ENCODE measurements around the gene DDX3X. TPM values are rescaled to one million over a fixed set of nuclear protein-coding genes. Genes with fewer than 3 reads are reported as not detected.
A peak's percentile ranks its signal among the peaks of the same experiment; 100 is the strongest.
"Not testable (repeated sequence)": the region's sequence is repeated elsewhere in the genome, so short reads cannot be mapped to it uniquely, and the experiment has no call there.

DDX3X gene
- polyA plus RNA-seq (83.2 to 127 TPM (median 98.1 TPM) in 3 replicates), polyA minus RNA-seq (58.7 to 160 TPM (median 143 TPM) in 3 replicates)
- 557 TPM for polyA plus RNA-seq (2011; ENCODE audit: low read depth)
- polyA plus RNA-seq (2011; cell fraction: cytosol; rRNA removed) = 54.7 and 75.1 TPM in 2 replicates
- polyA plus RNA-seq (2011; cell fraction: nucleus; rRNA removed) = 95.3 and 148 TPM in 2 replicates
- polyA plus RNA-seq (2012; ENCODE audit: low replicate concordance) = 149 and 182 TPM in 2 replicates
- polyA minus RNA-seq (2011; cell fraction: cytosol; rRNA and poly(A)+ RNA removed) = 88.8 TPM
- polyA minus RNA-seq (2011; cell fraction: nucleus; rRNA and poly(A)+ RNA removed) = 134 and 234 TPM in 2 replicates

DNA sequence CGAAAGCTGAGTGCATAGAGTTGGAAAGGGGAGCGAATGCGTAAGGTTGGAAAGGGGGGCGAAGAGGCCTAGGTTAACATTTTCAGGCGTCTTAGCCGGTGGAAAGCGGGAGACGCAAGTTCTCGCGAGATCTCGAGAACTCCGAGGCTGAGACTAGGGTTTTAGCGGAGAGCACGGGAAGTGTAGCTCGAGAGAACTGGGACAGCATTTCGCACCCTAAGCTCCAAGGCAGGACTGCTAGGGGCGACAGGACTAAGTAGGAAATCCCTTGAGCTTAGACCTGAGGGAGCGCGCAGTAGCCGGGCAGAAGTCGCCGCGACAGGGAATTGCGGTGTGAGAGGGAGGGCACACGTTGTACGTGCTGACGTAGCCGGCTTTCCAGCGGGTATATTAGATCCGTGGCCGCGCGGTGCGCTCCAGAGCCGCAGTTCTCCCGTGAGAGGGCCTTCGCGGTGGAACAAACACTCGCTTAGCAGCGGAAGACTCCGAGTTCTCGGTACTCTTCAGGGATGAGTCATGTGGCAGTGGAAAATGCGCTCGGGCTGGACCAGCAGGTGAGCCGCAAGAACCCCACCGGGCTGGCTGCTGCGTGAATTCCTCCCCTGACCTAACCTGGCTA lies at the start of gene DDX3X:
DDX3X (plus strand) TSS at position 419 of the 619 bp plus-strand sequence; CDS start at position 510, 91 bp downstream.
- dilution Hi-C loops (cut with MboI; ENCODE audit: extremely low pct_ligation_motif_present, low sequenced_read_pairs) = no loop called here
- TF ChIP-seq, protein P1, sequence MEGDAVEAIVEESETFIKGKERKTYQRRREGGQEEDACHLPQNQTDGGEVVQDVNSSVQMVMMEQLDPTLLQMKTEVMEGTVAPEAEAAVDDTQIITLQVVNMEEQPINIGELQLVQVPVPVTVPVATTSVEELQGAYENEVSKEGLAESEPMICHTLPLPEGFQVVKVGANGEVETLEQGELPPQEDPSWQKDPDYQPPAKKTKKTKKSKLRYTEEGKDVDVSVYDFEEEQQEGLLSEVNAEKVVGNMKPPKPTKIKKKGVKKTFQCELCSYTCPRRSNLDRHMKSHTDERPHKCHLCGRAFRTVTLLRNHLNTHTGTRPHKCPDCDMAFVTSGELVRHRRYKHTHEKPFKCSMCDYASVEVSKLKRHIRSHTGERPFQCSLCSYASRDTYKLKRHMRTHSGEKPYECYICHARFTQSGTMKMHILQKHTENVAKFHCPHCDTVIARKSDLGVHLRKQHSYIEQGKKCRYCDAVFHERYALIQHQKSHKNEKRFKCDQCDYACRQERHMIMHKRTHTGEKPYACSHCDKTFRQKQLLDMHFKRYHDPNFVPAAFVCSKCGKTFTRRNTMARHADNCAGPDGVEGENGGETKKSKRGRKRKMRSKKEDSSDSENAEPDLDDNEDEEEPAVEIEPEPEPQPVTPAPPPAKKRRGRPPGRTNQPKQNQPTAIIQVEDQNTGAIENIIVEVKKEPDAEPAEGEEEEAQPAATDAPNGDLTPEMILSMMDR (optimal IDR thresholded peaks at IDR 0.05 in 1 of 3, IDR thresholded peaks at IDR 0.05 in 1 of 3, conservative IDR thresholded peaks at IDR 0.05 in 1 of 3; ENCODE audit: extremely low read depth in 1 of 3, insufficient read depth in 2 of 3, low read length in 3 of 3) = peak; percentile 24 to 51 (median 41)
- TF ChIP-seq EZH2 (IDR thresholded peaks at IDR 0.05; ENCODE audit: low read length) = no peak
- Histone ChIP-seq H3K4me1 (ENCODE audit: control insufficient read depth, extremely low read depth, insufficient read depth, low read length) (peaks cover 33% of the 10 kb centered on the region), H3K9me3 (ENCODE audit: control insufficient read depth, low read depth, low read length) (no peaks in the 10 kb centered on the region), H3K27ac (ENCODE audit: control insufficient read depth, insufficient read depth, low read length) (peak within 1 kb of the TSS; percentile 100), H2AFZ (ENCODE audit: control insufficient read depth, low read length) (peak within 1 kb of the TSS; percentile 99), H3K79me2 (ENCODE audit: control insufficient read depth, insufficient read depth, low read length) (peaks cover 49% of the 10 kb centered on the region), H3K9ac (ENCODE audit: control insufficient read depth, extremely low read depth, insufficient read depth, low read length) (peak within 1 kb of the TSS; percentile 100), H3K36me3 (ENCODE audit: control insufficient read depth in 2 of 2, extremely low read depth in 1 of 2, insufficient read depth in 2 of 2, low read length in 2 of 2) (peaks cover under 1 to 10% of the 10 kb centered on the region in 2 experiments), H3K4me3 (ENCODE audit: control insufficient read depth in 2 of 3, extremely low read depth in 1 of 3, insufficient read depth in 2 of 3, low read depth in 1 of 3, low read length in 3 of 3) (peak within 1 kb of the TSS; percentile 87 to 99 (median 99)), H4K20me1 (ENCODE audit: control insufficient read depth, extremely low read depth, insufficient read depth, low read length) (peaks cover 36% of the 10 kb centered on the region), H3K4me2 (ENCODE audit: control insufficient read depth, extremely low read depth, insufficient read depth, low read depth, low read length) (peak within 1 kb of the TSS; percentile 89), H3K27me3 (ENCODE audit: control insufficient read depth, extremely low read depth, insufficient read depth, low read length) (no peaks in the 10 kb centered on the region), H3K9me1 (ENCODE audit: control insufficient read depth, extremely low read depth, insufficient read depth, low read length) (no peaks in the 10 kb centered on the region)
- FAIRE-seq (peak; percentile 82), DNase-seq (ENCODE audit: low read depth, low spot score) (no peak)

DNA sequence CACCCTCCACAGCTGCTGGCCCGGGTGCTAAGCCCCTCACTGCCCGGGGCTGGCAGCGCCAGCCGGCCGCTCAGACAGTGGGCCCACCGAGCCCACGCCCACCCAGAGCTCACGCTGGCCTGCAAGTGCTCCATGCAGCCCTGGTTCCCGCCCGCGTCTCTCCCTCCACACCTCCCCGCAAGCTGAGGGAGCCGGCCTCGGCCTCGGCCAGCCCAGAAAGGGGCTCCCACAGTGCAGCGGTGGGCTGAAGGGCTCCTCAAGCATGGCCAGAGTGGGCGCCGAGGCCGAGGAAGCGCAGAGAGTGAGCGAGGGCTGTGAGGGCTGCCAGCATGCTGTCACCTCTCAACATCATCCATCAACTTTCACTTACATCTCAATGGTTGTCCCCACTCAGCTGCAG lies 48.0 kb upstream of the DDX3X start:
- H3K9ac ChIP-seq (ENCODE audit: control insufficient read depth, extremely low read depth, insufficient read depth, low read length); H3K27ac ChIP-seq (ENCODE audit: control insufficient read depth, insufficient read depth, low read length); H3K4me3 ChIP-seq (ENCODE audit: control insufficient read depth in 2 of 3, extremely low read depth in 1 of 3, insufficient read depth in 2 of 3, low read depth in 1 of 3, low read length in 3 of 3); DNase-seq (ENCODE audit: low read depth, low spot score); H3K9me3 ChIP-seq (ENCODE audit: control insufficient read depth, low read depth, low read length); H4K20me1 ChIP-seq (ENCODE audit: control insufficient read depth, extremely low read depth, insufficient read depth, low read length); H3K9me1 ChIP-seq (ENCODE audit: control insufficient read depth, extremely low read depth, insufficient read depth, low read length); H3K27me3 ChIP-seq (ENCODE audit: control insufficient read depth, extremely low read depth, insufficient read depth, low read length); H3K4me2 ChIP-seq (ENCODE audit: control insufficient read depth, extremely low read depth, insufficient read depth, low read depth, low read length); H2AFZ ChIP-seq (ENCODE audit: control insufficient read depth, low read length); H3K4me1 ChIP-seq (ENCODE audit: control insufficient read depth, extremely low read depth, insufficient read depth, low read length); FAIRE-seq; H3K79me2 ChIP-seq (ENCODE audit: control insufficient read depth, insufficient read depth, low read length); dilution Hi-C loops (cut with MboI; ENCODE audit: extremely low pct_ligation_motif_present, low sequenced_read_pairs); H3K36me3 ChIP-seq (ENCODE audit: control insufficient read depth in 2 of 2, extremely low read depth in 1 of 2, insufficient read depth in 2 of 2, low read length in 2 of 2): not testable (repeated sequence)

All from keratinocyte (primary cell).